ENCODE results near the gene PTGDR.

The PTGDR gene

DNA sequence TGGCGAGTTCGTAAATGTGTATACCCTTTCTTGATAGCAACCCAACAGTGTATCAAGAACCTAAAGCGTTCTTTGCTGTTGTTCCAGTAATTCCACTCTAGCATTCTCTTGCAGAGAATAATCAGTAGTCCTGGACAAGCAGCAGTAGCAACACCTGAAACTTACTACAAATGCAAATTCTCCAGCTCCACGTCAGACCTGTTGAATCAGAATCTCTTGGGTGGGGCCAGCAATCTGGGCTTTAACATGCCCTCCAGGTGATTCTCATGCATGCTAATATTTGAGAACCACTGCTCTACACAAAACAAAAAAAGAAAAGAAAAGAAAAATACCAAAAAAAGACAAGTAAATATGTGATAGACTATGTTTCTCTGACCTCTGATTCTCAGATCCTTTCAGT, 10.1 kb downstream of the PTGDR start:
- TF ChIP-seq, protein P1, sequence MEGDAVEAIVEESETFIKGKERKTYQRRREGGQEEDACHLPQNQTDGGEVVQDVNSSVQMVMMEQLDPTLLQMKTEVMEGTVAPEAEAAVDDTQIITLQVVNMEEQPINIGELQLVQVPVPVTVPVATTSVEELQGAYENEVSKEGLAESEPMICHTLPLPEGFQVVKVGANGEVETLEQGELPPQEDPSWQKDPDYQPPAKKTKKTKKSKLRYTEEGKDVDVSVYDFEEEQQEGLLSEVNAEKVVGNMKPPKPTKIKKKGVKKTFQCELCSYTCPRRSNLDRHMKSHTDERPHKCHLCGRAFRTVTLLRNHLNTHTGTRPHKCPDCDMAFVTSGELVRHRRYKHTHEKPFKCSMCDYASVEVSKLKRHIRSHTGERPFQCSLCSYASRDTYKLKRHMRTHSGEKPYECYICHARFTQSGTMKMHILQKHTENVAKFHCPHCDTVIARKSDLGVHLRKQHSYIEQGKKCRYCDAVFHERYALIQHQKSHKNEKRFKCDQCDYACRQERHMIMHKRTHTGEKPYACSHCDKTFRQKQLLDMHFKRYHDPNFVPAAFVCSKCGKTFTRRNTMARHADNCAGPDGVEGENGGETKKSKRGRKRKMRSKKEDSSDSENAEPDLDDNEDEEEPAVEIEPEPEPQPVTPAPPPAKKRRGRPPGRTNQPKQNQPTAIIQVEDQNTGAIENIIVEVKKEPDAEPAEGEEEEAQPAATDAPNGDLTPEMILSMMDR (IDR thresholded peaks at IDR 0.05; ENCODE audit: borderline replicate concordance, control extremely low read depth, extremely low read depth, insufficient read depth, missing control alignments) = no peak
- in situ Hi-C loops (cut with MboI; ENCODE audit: low sequenced_read_pairs, unreplicated experiment) = loop anchor here (25.0 kb wide), 1 partner anchor 685 kb away; the partner anchor contains the start of gene FERMT2
- DNase-seq (ENCODE audit: low spot score) = no peak

DNA sequence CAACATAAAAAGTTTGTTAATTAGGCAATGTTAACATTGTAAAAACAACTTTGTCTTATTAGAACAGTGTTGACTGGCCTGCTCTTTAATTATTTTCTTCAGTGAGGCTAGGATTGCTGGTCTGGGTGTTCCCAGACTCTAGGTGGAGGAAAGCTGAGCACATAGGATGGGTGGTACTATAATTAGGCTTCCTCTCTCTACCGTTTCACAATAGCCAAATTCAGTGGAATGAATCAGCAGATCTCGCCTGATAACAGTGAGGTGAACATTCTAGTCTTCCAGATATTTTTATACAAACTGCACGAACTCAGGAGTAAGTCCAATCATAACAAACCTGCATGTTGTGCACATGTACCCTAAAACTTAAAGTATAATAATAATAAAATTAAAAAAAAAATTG, 11.9 kb downstream of the PTGDR start:
- in situ Hi-C loops (cut with MboI; ENCODE audit: low sequenced_read_pairs, unreplicated experiment) = loop anchor here (25.0 kb wide), 1 partner anchor 683 kb away; the partner anchor contains the start of gene FERMT2
- TF ChIP-seq, protein P1 (IDR thresholded peaks at IDR 0.05; ENCODE audit: borderline replicate concordance, control extremely low read depth, extremely low read depth, insufficient read depth, missing control alignments) = no peak
- no peak for DNase-seq (ENCODE audit: low spot score)

DNA sequence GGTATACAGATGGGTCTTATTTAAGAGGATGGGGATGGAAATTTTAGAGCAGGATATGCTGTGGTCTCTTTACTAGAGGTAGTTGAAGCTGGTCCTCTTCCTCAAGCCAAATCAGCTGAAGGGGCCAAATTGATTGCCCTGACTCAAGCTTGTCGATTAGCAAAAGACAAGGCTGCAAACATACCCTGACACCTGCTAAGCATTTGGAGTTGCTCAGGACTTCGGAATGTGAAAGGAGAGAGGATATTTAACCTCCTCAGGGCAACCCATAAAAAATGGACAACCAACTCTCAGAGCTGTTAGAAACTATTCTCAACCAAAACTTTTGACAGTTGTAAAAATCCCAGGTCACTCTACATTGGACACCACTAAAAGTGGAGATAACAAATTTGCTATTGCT, 15.6 kb downstream of the PTGDR start:
- DNase-seq (ENCODE audit: low spot score) = no peak
- in situ Hi-C loops (cut with MboI; ENCODE audit: low sequenced_read_pairs, unreplicated experiment) = loop anchor here (25.0 kb wide), 1 partner anchor 679 kb away; the partner anchor contains the start of gene FERMT2
- TF ChIP-seq, protein P1 (IDR thresholded peaks at IDR 0.05; ENCODE audit: borderline replicate concordance, control extremely low read depth, extremely low read depth, insufficient read depth, missing control alignments) = no peak

DNA sequence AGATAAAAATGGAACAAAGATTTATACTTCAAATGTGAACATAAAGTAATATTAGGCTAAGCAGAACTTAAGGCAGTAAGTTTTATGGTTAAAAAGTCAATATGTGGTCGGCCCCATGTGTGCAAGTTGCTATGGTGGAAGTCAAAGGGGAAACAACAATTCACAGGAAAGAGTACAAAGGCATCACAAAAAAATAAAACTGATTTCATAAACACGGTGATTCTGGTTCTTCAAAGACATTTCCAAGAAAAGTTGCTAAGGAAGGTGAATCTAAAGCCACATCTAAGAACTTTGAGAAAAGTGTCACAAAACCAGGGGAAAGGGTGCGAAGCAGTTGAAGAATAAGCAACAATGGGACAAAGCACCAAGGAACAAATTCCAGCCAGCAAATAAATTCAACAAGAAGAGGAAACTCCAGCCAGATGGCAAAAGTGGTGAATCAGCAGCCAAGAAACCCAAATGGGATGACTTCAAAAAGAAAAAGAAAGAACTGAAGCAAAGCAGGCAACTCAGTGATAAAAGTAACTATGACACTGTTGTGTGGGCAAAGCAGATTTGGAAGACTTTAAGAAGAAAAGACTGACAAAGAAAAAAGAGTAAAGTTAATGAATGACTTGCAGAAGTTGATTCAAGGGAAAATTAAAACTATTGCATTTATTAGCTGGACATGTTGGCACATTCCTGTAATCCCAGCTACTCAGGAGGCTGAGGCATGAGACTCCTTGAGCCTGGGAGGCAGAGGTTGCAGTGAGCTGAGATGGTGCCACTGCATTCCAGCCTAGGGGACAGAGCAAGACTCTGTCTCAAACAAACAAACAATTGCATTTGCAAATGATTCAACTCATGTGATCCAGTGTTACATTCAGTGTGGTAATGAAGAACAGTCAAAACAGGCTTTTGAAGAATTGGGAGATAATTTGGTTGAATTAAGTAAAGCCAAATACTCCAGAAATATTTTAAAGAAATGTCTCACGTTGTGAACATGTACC, 19.5 kb downstream of the PTGDR start:
- in situ Hi-C loops (cut with MboI; ENCODE audit: low sequenced_read_pairs, unreplicated experiment) = loop anchor here (25.0 kb wide), 1 partner anchor 675 kb away; the partner anchor contains the start of gene FERMT2
- TF ChIP-seq, protein P1 (IDR thresholded peaks at IDR 0.05; ENCODE audit: borderline replicate concordance, control extremely low read depth, extremely low read depth, insufficient read depth, missing control alignments) = no peak
- DNase-seq (ENCODE audit: low spot score) = no peak

GRCh38 chr14:52296378-52296777, 28.9 kb downstream of the PTGDR start:
- TF ChIP-seq, protein P1 (IDR thresholded peaks at IDR 0.05; ENCODE audit: borderline replicate concordance, control extremely low read depth, extremely low read depth, insufficient read depth, missing control alignments) = no peak
- in situ Hi-C loops (cut with MboI; ENCODE audit: low sequenced_read_pairs, unreplicated experiment) = loop anchor here (10.0 to 25.0 kb wide), 2 partner anchors 178 to 666 kb away; partner anchors contain the start of gene FERMT2
- no peak for DNase-seq (ENCODE audit: low spot score)

- in situ Hi-C loops (cut with MboI; ENCODE audit: low sequenced_read_pairs, unreplicated experiment) = loop anchor here (10.0 to 25.0 kb wide), 2 partner anchors 176 to 664 kb away; partner anchors contain the start of gene FERMT2
- TF ChIP-seq, protein P1 (IDR thresholded peaks at IDR 0.05; ENCODE audit: borderline replicate concordance, control extremely low read depth, extremely low read depth, insufficient read depth, missing control alignments) = no peak
- DNase-seq (ENCODE audit: low spot score) = no peak
These were observed 31.3 kb downstream of the PTGDR start for GRCh38 chr14:52298795-52299194.

Measured in GM13976 (cell line).